Measurements from ENCODE around the gene APOBEC3B. TPM values are rescaled to one million over a fixed set of nuclear protein-coding genes. Genes with fewer than 3 reads are reported as not detected.
A peak's percentile ranks its signal among the peaks of the same experiment; 100 is the strongest.

Gene APOBEC3B
- total RNA-seq, 4 donors from 2014 or later: 1.1 to 2.7 (median 1.9) TPM; not detected in 1

DNA sequence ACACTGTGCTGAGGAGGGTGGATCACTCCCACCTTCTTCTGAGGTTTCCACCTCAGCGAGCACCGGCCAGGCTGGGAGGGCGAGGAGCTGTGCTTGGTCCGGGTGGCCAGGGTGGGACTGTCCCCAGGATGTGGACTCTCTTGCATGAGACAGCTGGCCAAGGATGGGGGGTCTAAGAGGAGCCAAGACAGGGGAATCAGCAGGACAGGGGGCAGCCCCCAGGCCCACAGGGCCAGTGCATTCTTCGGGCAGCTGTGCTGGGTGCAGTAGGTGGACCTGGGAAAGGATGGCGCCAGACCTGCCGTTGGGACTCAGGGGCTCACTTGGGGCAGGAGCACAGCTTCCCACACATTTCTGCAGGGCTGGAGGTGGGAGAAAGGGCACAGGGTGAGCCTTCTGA, 15.2 kb upstream of the APOBEC3B start:
- H3K4me3 ChIP-seq: no peak overlapping the region
- DNase-seq: no peak
- no peak overlapping the region for H3K27ac ChIP-seq
- H3K9me3 ChIP-seq: no peaks in the 10 kb centered on the region
- no peak for TF ChIP-seq POLR2A (IDR thresholded peaks at IDR 0.05)
- TF ChIP-seq, protein P1, sequence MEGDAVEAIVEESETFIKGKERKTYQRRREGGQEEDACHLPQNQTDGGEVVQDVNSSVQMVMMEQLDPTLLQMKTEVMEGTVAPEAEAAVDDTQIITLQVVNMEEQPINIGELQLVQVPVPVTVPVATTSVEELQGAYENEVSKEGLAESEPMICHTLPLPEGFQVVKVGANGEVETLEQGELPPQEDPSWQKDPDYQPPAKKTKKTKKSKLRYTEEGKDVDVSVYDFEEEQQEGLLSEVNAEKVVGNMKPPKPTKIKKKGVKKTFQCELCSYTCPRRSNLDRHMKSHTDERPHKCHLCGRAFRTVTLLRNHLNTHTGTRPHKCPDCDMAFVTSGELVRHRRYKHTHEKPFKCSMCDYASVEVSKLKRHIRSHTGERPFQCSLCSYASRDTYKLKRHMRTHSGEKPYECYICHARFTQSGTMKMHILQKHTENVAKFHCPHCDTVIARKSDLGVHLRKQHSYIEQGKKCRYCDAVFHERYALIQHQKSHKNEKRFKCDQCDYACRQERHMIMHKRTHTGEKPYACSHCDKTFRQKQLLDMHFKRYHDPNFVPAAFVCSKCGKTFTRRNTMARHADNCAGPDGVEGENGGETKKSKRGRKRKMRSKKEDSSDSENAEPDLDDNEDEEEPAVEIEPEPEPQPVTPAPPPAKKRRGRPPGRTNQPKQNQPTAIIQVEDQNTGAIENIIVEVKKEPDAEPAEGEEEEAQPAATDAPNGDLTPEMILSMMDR (IDR thresholded peaks at IDR 0.05): no peak
- no peaks in the 10 kb centered on the region for H3K27me3 ChIP-seq
- no peaks in the 10 kb centered on the region for H3K36me3 ChIP-seq
- H3K4me1 ChIP-seq: peaks cover 0 to 19% (median 0%) of the 10 kb centered on the region in 4 donors

DNA sequence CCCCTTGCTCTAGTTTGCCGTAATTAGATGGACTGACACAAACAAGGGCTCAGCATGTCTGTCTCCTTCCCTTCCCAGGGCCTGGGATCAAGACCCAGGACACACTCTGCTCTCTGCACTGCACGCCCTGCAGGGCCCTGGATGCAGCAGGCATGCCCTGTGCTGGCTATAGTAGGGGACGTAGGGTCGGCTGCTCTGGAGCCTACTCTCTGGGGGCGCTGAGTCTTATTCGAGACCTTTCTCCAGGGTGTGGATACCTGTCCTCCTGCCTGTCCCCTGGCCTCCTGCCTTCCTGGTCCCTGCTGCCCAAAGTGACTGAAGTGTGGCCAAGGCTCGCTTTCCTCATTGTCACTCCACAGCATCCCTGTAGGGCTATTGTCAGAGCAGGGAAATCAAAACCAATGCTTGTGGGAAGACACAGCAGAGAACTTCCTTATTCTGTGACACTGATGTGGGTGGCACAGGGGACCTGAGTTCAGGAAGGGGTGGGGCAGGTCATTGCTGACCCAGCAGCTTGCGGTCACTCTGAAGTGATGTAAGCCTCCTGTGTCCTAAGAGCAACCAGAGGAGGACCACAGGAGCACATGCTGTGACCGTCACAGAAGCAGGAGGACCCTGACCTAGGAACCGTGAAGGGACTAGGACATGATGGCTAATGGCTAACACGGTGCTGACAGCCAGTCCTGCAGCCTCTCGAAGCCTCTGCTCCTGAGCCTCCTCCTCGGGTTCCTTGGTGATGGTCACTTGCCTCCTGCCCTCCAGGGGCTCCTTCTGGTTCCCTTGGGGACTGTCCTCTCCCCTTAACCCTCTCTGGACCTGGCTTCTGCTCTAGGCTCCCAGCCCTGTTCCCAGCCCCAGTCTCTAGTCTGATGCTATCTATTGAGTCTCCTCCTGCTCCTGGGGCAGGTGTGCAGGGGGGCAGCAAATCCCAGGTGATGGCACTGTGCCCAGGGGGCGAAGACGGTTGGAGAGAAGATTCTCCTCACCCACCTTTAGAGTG, 14.4 kb upstream of the APOBEC3B start:
- Histone ChIP-seq H3K4me1 (peaks cover 0 to 19% (median 0%) of the 10 kb centered on the region in 4 donors), H3K9me3 (no peaks in the 10 kb centered on the region), H3K27me3 (no peaks in the 10 kb centered on the region), H3K4me3 (no peak overlapping the region), H3K36me3 (no peaks in the 10 kb centered on the region), H3K27ac (no peak overlapping the region)
- no peak for TF ChIP-seq POLR2A (IDR thresholded peaks at IDR 0.05)
- TF ChIP-seq, protein P1 (IDR thresholded peaks at IDR 0.05): no peak
- DNase-seq: peak in 1 of 3 donors; percentile 68

DNA sequence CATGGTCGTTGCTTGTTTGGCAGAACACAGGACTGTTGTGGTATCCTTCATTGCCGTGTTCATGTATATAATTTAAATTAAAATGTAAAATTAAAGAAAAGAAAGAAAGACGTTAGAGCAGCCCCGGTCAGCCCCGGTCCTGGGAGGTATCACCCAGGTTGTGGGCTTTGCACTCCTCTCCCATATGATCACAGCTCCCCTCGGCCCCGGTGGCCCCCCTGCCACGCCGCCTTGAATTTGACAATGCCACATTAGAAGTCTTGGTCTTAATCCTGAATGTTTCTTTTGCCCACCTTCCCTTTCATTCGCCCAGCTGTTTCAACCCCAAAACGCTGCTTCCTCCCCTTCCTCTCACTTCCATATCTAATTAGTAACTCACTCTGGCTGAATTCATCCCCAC, 13.3 kb upstream of the APOBEC3B start:
- DNase-seq: no peak
- Histone ChIP-seq H3K9me3 (no peaks in the 10 kb centered on the region), H3K36me3 (no peaks in the 10 kb centered on the region), H3K27me3 (no peaks in the 10 kb centered on the region), H3K4me3 (no peak overlapping the region), H3K4me1 (peaks cover 0 to 11% (median 0%) of the 10 kb centered on the region in 4 donors), H3K27ac (no peak overlapping the region)
- TF ChIP-seq, protein P1 (IDR thresholded peaks at IDR 0.05): no peak
- TF ChIP-seq POLR2A (IDR thresholded peaks at IDR 0.05): no peak

DNA sequence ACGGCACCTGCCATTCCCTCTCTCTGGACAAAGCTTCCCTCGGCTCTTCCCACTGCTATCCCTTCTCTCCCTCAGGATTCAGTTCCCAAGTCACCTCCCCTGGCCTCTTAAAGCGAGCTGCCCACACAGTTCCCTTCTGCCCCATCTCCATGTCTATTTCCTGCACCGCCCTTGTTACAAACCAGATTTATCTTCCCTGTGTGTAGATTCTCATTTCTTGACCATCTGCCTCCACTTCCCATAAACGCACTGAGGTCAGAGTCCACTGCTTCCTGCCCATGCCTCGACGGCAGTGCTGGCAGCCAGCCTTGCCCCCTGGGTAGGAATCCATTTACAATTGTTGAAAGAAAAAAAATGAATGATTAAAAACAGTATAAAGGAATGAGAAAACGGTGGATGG, 11.6 kb upstream of the APOBEC3B start:
- Histone ChIP-seq H3K27ac (no peak overlapping the region), H3K27me3 (no peaks in the 10 kb centered on the region), H3K36me3 (no peaks in the 10 kb centered on the region), H3K4me1 (no peaks in the 10 kb centered on the region), H3K9me3 (no peaks in the 10 kb centered on the region), H3K4me3 (no peak overlapping the region)
- TF ChIP-seq, protein P1 (IDR thresholded peaks at IDR 0.05): no peak
- no peak for TF ChIP-seq POLR2A (IDR thresholded peaks at IDR 0.05)
- no peak for DNase-seq

DNA sequence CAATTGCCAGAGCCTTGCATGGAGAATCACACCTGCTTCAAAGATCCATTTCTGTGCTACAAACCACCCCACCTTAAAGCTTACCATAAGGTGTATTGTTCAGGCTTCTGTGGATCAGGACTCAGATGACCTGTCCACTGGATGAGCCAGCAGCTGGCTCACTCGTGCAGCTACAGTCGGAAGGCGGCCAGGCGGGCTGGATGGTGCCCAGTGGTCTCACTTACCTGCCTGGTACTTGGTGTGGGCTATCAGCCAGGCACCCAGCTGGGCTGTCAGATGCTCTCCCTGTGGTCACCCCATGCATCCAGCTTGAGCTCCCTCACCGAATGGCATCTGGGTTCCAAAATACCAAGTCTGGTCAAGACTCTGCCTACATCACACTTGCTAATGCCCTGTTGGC, 10.9 kb upstream of the APOBEC3B start:
- no peaks in the 10 kb centered on the region for H3K9me3 ChIP-seq
- no peak overlapping the region for H3K27ac ChIP-seq
- H3K4me3 ChIP-seq: no peak overlapping the region
- no peak for TF ChIP-seq POLR2A (IDR thresholded peaks at IDR 0.05)
- TF ChIP-seq, protein P1 (IDR thresholded peaks at IDR 0.05): no peak
- DNase-seq: no peak
- H3K36me3 ChIP-seq: no peaks in the 10 kb centered on the region
- H3K4me1 ChIP-seq: no peaks in the 10 kb centered on the region
- no peaks in the 10 kb centered on the region for H3K27me3 ChIP-seq

All from Peyer's patch (tissue), 4 donors.